Measurements from ENCODE around the gene FGF7. TPM values are rescaled to one million over a fixed set of nuclear protein-coding genes. Genes with fewer than 3 reads are reported as not detected.
"Not testable (repeated sequence)": the region's sequence is repeated elsewhere in the genome, so short reads cannot be mapped to it uniquely, and the experiment has no call there.

FGF7 gene
- total RNA-seq, 4 donors from 2014 or later = 53.5 to 106 (median 64.0) TPM

- intact Hi-C loops (cut with DNase I) = no loop called here
- no peak for DNase-seq (ENCODE audit: extremely low spot score)
- Histone ChIP-seq H3K27ac (replicated peaks in 1 of 4) (no peak overlapping the region), H3K4me1 (peaks cover 0 to 41% (median 22%) of the 10 kb centered on the region in 4 donors), H3K36me3 (no peaks in the 10 kb centered on the region), H3K27me3 (no peaks in the 10 kb centered on the region), H3K4me3 (no peak overlapping the region), H3K9me3 (no peaks in the 10 kb centered on the region)
- TF ChIP-seq POLR2AphosphoS5 (IDR thresholded peaks at IDR 0.05) (no peak), EP300 (IDR thresholded peaks at IDR 0.05) (no peak), POLR2A (IDR thresholded peaks at IDR 0.05; ENCODE audit: low read depth) (no peak)
- TF ChIP-seq, protein P1, sequence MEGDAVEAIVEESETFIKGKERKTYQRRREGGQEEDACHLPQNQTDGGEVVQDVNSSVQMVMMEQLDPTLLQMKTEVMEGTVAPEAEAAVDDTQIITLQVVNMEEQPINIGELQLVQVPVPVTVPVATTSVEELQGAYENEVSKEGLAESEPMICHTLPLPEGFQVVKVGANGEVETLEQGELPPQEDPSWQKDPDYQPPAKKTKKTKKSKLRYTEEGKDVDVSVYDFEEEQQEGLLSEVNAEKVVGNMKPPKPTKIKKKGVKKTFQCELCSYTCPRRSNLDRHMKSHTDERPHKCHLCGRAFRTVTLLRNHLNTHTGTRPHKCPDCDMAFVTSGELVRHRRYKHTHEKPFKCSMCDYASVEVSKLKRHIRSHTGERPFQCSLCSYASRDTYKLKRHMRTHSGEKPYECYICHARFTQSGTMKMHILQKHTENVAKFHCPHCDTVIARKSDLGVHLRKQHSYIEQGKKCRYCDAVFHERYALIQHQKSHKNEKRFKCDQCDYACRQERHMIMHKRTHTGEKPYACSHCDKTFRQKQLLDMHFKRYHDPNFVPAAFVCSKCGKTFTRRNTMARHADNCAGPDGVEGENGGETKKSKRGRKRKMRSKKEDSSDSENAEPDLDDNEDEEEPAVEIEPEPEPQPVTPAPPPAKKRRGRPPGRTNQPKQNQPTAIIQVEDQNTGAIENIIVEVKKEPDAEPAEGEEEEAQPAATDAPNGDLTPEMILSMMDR (IDR thresholded peaks at IDR 0.05) = no peak
- WGBS = 68% methylated on average over 1 of the region's 1 CpG
Observed at GRCh38 chr15:49473031-49473430, 50.0 kb downstream of the FGF7 start.

DNA sequence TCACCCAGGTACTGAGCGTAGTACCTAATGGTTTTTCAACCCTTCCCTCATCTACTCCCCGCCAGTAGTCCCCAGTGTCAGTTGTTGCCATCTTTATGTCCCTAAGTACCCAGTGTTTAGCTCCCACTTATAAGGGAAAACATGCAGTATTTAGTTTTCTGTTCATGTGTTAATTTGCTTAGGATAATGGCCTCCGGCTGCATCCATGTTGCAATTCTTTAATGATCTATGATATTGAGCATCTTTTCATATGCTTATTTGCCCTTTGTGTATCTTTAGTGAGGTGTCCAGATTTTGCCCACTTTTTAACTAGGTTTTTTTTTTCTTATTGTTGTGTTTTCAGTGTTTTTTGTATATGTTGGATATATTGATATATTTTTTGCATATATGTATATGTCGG lies 55.0 kb downstream of the FGF7 start:
- DNase-seq (ENCODE audit: extremely low spot score); H3K4me1 ChIP-seq; H3K36me3 ChIP-seq; H3K9me3 ChIP-seq; H3K4me3 ChIP-seq; H3K27me3 ChIP-seq; H3K27ac ChIP-seq (replicated peaks in 1 of 4); intact Hi-C loops (cut with DNase I): not testable (repeated sequence)
- 82% methylated on average over 4 of the region's 4 CpGs for WGBS

- H3K27ac ChIP-seq (replicated peaks in 1 of 4); intact Hi-C loops (cut with DNase I); H3K4me1 ChIP-seq; H3K36me3 ChIP-seq; H3K9me3 ChIP-seq; H3K4me3 ChIP-seq; DNase-seq (ENCODE audit: extremely low spot score); H3K27me3 ChIP-seq: not testable (repeated sequence)
Observed at GRCh38 chr15:49478982-49479381, 55.9 kb downstream of the FGF7 start.

- WGBS = 14% methylated on average over 1 of the region's 1 CpG
- Histone ChIP-seq H3K27ac (replicated peaks in 1 of 4) (peak overlapping the region in 1 of 4 donors; percentile 1), H3K4me1 (peaks cover 0 to 15% (median 0%) of the 10 kb centered on the region in 4 donors)
- intact Hi-C loops (cut with DNase I); H3K4me3 ChIP-seq; H3K9me3 ChIP-seq; DNase-seq (ENCODE audit: extremely low spot score); H3K27me3 ChIP-seq; H3K36me3 ChIP-seq: not testable (repeated sequence)
Observed at GRCh38 chr15:49485401-49485800, 62.4 kb downstream of the FGF7 start.

GRCh38 chr15:49490966-49491365 lies 67.9 kb downstream of the FGF7 start:
- H3K27ac ChIP-seq (replicated peaks in 1 of 4) = no peak overlapping the region
- H3K36me3 ChIP-seq = no peaks in the 10 kb centered on the region
- intact Hi-C loops (cut with DNase I) = no loop called here
- no peak overlapping the region for H3K4me3 ChIP-seq
- WGBS = 97% methylated on average over 1 of the region's 1 CpG
- no peaks in the 10 kb centered on the region for H3K9me3 ChIP-seq
- no peaks in the 10 kb centered on the region for H3K27me3 ChIP-seq
- TF ChIP-seq EP300 (IDR thresholded peaks at IDR 0.05) = no peak
- TF ChIP-seq, protein P1 (IDR thresholded peaks at IDR 0.05) = no peak
- TF ChIP-seq POLR2AphosphoS5 (IDR thresholded peaks at IDR 0.05) = no peak
- no peak for TF ChIP-seq POLR2A (IDR thresholded peaks at IDR 0.05; ENCODE audit: low read depth)
- H3K4me1 ChIP-seq = peaks cover 0 to 18% (median 15%) of the 10 kb centered on the region in 4 donors
- no peak for DNase-seq (ENCODE audit: extremely low spot score)

GRCh38 chr15:49492151-49492550 lies 69.1 kb downstream of the FGF7 start:
- Histone ChIP-seq H3K36me3 (no peaks in the 10 kb centered on the region), H3K27ac (replicated peaks in 1 of 4) (no peak overlapping the region), H3K4me3 (no peak overlapping the region), H3K27me3 (no peaks in the 10 kb centered on the region), H3K9me3 (no peaks in the 10 kb centered on the region), H3K4me1 (peaks cover 0 to 26% (median 24%) of the 10 kb centered on the region in 4 donors)
- no peak for DNase-seq (ENCODE audit: extremely low spot score)
- intact Hi-C loops (cut with DNase I) = no loop called here
- WGBS = 97% methylated on average over 2 of the region's 2 CpGs
- TF ChIP-seq, protein P1 (IDR thresholded peaks at IDR 0.05) = no peak
- TF ChIP-seq EP300 (IDR thresholded peaks at IDR 0.05) (no peak), POLR2AphosphoS5 (IDR thresholded peaks at IDR 0.05) (no peak), POLR2A (IDR thresholded peaks at IDR 0.05; ENCODE audit: low read depth) (no peak)
